SK-N-SH (cell line): ENCODE data around the gene FKBP7. TPM values are rescaled to one million over a fixed set of nuclear protein-coding genes. Genes with fewer than 3 reads are reported as not detected.
A peak's percentile ranks its signal among the peaks of the same experiment; 100 is the strongest.

Source experiments
- CTCF ChIA-PET: fragments of 300-600, 350-600 bp; formaldehyde crosslinking; extraction: SDS; loops from one replicate; lab custom pipeline; 2021; lab: Yijun Ruan, JAX
- POLR2A ChIA-PET: fragments of 350-600 bp; sonication (Branson Sonifier 250); formaldehyde crosslinking; extraction: SDS; loops from one replicate; lab custom pipeline; 2020; ENCODE audit warnings: antibody characterized with exemption, inconsistent platforms; lab: Yijun Ruan, JAX
- DNase-seq: peaks from one replicate; pipeline ENCODE4 v3.0.0; 2012
- H2AFZ ChIP-seq: fragments of 200-600 bp; sonication (generic); 2 replicates; pipeline ENCODE4 v1.8.1; 2016; ENCODE audit warnings: antibody characterized with exemption, mild to moderate bottlenecking, low read depth
- H3F3A ChIP-seq: fragments of 200-600 bp; sonication (generic); replicated peaks from 2 replicates; pipeline ENCODE3; 2016; ENCODE audit warnings: antibody characterized with exemption, mild to moderate bottlenecking; ENCODE audit not compliant: insufficient read depth
- H3K27ac ChIP-seq, 2 experiments: fragments of 200-500 bp in 1 of 2; fragments of 200-600 bp in 1 of 2; sonication (Bioruptor generic) in 1 of 2; sonication (generic), shearing (Covaris generic) in 1 of 2; 2 replicates each; pipeline versions ENCODE4 v1.5.1 to v1.6.1; 2014 to 2016; ENCODE audit warnings: low read depth in 2 of 2, inconsistent platforms in 1 of 2, low read length in 1 of 2, mild to moderate bottlenecking in 1 of 2, mixed read lengths in 1 of 2
- H3K27me3 ChIP-seq: fragments of 200-600 bp; sonication (generic), shearing (Covaris generic); 2 replicates; pipeline ENCODE4 v1.6.1; 2016; ENCODE audit warnings: mixed run types; ENCODE audit not compliant: insufficient read depth
- H3K36me3 ChIP-seq, 2 experiments: fragments of 200-500 bp in 1 of 2; fragments of 200-600 bp in 1 of 2; sonication (Bioruptor generic) in 1 of 2; sonication (generic) in 1 of 2; replicated peaks in 1 of 2; 2 replicates each; pipeline versions ENCODE3 to v1.5.1; 2014 to 2016; ENCODE audit warnings: low read length in 1 of 2, mild to moderate bottlenecking in 1 of 2; ENCODE audit not compliant: insufficient read depth in 2 of 2, control insufficient read depth in 1 of 2
- H3K4me1 ChIP-seq, 2 experiments: fragments of 200-500 bp in 1 of 2; fragments of 200-600 bp in 1 of 2; sonication (Bioruptor generic) in 1 of 2; sonication (generic), shearing (Covaris generic) in 1 of 2; 2 replicates each; pipeline versions ENCODE4 v1.5.1 to v1.6.1; 2014 to 2016; ENCODE audit warnings: low read depth in 1 of 2, low read length in 1 of 2, mixed run types in 1 of 2; ENCODE audit not compliant: insufficient read depth in 2 of 2, control insufficient read depth in 1 of 2
- H3K4me2 ChIP-seq: fragments of 200-600 bp; sonication (generic), shearing (Covaris generic); 2 replicates; pipeline ENCODE4 v1.6.1; 2017; ENCODE audit warnings: mixed run types
- H3K4me3 ChIP-seq, 2 experiments: fragments of 200-500 bp in 1 of 2; fragments of 200-600 bp in 1 of 2; sonication (Bioruptor generic) in 1 of 2; sonication (generic), shearing (Covaris generic) in 1 of 2; 2 replicates each; pipeline versions ENCODE4 v1.5.1 to v1.8.1; 2014 to 2016; ENCODE audit warnings: low read depth in 2 of 2, inconsistent platforms in 1 of 2, low read length in 1 of 2, mild to moderate bottlenecking in 1 of 2, mixed read lengths in 1 of 2, moderate library complexity in 1 of 2
- H3K79me2 ChIP-seq: fragments of 200-600 bp; sonication (generic); 2 replicates; pipeline ENCODE4 v1.8.1; 2017; ENCODE audit warnings: mild to moderate bottlenecking; ENCODE audit not compliant: insufficient read depth
- H3K9ac ChIP-seq: fragments of 200-600 bp; sonication (generic); 2 replicates; pipeline ENCODE4 v1.6.1; 2017; ENCODE audit warnings: mixed run types
- H3K9me2 ChIP-seq: fragments of 200-600 bp; sonication (generic); 2 replicates; pipeline ENCODE4 v1.6.1; 2017; ENCODE audit warnings: mixed run types
- H3K9me3 ChIP-seq: fragments of 200-600 bp; sonication (generic); 2 replicates; pipeline ENCODE4 v1.6.1; 2017; ENCODE audit warnings: mixed run types, mild to moderate bottlenecking, moderate library complexity
- H4K20me1 ChIP-seq: fragments of 200-600 bp; sonication (generic); 2 replicates; pipeline ENCODE4 v1.6.1; 2017; ENCODE audit warnings: mild to moderate bottlenecking, mixed run types; ENCODE audit not compliant: insufficient read depth
- EP300 ChIP-seq, 2 experiments: IDR thresholded peaks; 2 replicates each; pipeline versions ENCODE4 v1.4.0 to v1.6.1; 2012; ENCODE audit warnings: borderline replicate concordance in 1 of 2, low read depth in 1 of 2, low read length in 1 of 2
- GATA2 ChIP-seq: sonication (generic); formaldehyde crosslinking; IDR thresholded peaks from 2 replicates; pipeline ENCODE4 v1.5.0; 2020; ENCODE audit warnings: mild to moderate bottlenecking, missing genetic modification reagents
- MXI1 ChIP-seq: IDR thresholded peaks from 2 replicates; pipeline ENCODE4 v1.6.1; 2012; ENCODE audit warnings: mild to moderate bottlenecking, low read depth, low read length, improper control_type of control experiment
- NFIC ChIP-seq: IDR thresholded peaks from 2 replicates; pipeline ENCODE4 v1.4.0; 2012; ENCODE audit warnings: borderline replicate concordance
- NRF1 ChIP-seq: IDR thresholded peaks from 2 replicates; pipeline ENCODE4 v1.6.1; 2012; ENCODE audit warnings: low read depth, mild to moderate bottlenecking, low read length
- POLR2AphosphoS5 ChIP-seq: IDR thresholded peaks from 2 replicates; pipeline ENCODE4 v1.6.1; 2012; ENCODE audit warnings: low read depth, low read length
- RCOR1 ChIP-seq: fragments of 150-350 bp; IDR thresholded peaks from 2 replicates; pipeline ENCODE4 v1.6.1; 2017; ENCODE audit warnings: antibody characterized with exemption, low read length
- REST ChIP-seq: IDR thresholded peaks from 2 replicates; pipeline ENCODE4 v1.6.1; 2012; ENCODE audit warnings: mild to moderate bottlenecking, low read depth, low read length, moderate library complexity
- SIN3A ChIP-seq: IDR thresholded peaks from 2 replicates; pipeline ENCODE4 v1.6.1; 2012; ENCODE audit warnings: low read depth, mild to moderate bottlenecking, low read length, moderate library complexity, borderline replicate concordance
- SMC3 ChIP-seq: IDR thresholded peaks from 2 replicates; pipeline ENCODE4 v1.6.1; 2012; ENCODE audit warnings: low read depth, low read length, improper control_type of control experiment
- TAF1 ChIP-seq: IDR thresholded peaks from 2 replicates; pipeline ENCODE4 v1.6.1; 2012; ENCODE audit warnings: low read depth, mild to moderate bottlenecking, low read length, moderate library complexity, borderline replicate concordance
- WGBS: methylation state at CpG from one replicate; pipeline ENCODE4 v1.1.6; 2017; ENCODE audit warnings: low lambda C conversion rate; 5-methylcytosine and 5-hydroxymethylcytosine counted together
- polyA plus RNA-seq, 3 experiments: library from polyadenylated mRNA; depleted of rRNA; stranded (reverse); fragments of >200 nt; gene quantifications; 2 replicates each; pipeline ENCODE4 v1.2.3, GENCODE V29; 2012
- TF ChIP-seq, protein P1 (sequence below): IDR thresholded peaks from 2 replicates; pipeline ENCODE4 v1.4.0; 2012; ENCODE audit warnings: low read depth, borderline replicate concordance
- TF ChIP-seq, protein P2 (sequence below): IDR thresholded peaks from 2 replicates; pipeline ENCODE4 v1.4.0; 2012; ENCODE audit warnings: low read depth

Gene FKBP7
- polyA plus RNA-seq, 1 of the 3 experiments (the other 2 are of a cell fraction) = 35.6 TPM

- peak within 1 kb of the TSS; percentile 96 for H3K9ac ChIP-seq
- TF ChIP-seq MXI1 = peak; percentile 63
- peak; percentile 94 for TF ChIP-seq POLR2AphosphoS5
- TF ChIP-seq REST = 0 out of 2 replicates have a peak, but pooled peaks have one; percentile 56
- no peak for TF ChIP-seq NFIC
- TF ChIP-seq NRF1 = peak; percentile 34; the same call in 1 of the 2 replicates
- TF ChIP-seq, protein P1, sequence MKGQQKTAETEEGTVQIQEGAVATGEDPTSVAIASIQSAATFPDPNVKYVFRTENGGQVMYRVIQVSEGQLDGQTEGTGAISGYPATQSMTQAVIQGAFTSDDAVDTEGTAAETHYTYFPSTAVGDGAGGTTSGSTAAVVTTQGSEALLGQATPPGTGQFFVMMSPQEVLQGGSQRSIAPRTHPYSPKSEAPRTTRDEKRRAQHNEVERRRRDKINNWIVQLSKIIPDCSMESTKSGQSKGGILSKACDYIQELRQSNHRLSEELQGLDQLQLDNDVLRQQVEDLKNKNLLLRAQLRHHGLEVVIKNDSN = 0 out of 2 replicates have a peak, but pooled peaks have one; percentile 4
- TF ChIP-seq, protein P2, sequence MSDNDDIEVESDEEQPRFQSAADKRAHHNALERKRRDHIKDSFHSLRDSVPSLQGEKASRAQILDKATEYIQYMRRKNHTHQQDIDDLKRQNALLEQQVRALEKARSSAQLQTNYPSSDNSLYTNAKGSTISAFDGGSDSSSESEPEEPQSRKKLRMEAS = peak; percentile 82
- TF ChIP-seq TAF1 = peak; percentile 90
- no peak for TF ChIP-seq SMC3
- no peak for TF ChIP-seq GATA2
- TF ChIP-seq RCOR1 = peak; percentile 13; the same call in 1 of the 2 replicates
- TF ChIP-seq EP300 (IDR thresholded peaks at IDR 0.05; ENCODE audit: borderline replicate concordance in 1 of 2, low read depth in 1 of 2, low read length in 1 of 2) = 0 out of 4 replicates have a peak, but pooled peaks of 1 of the 2 experiments have one; percentile 22
- peak; percentile 31; the same call in 1 of the 2 replicates for TF ChIP-seq SIN3A
- peak within 1 kb of the TSS; percentile 91 to 98 for H3K27ac ChIP-seq
- H2AFZ ChIP-seq = peak within 1 kb of the TSS; percentile 98
- 5% methylated on average over 16 of the region's 76 CpGs for WGBS
- peaks cover 13 to 25% of the 10 kb centered on the region in 2 experiments for H3K36me3 ChIP-seq
- ChIA-PET POLR2A (interaction anchor here (0.6 to 1.8 kb wide), 13 partner anchors 9 to 333 kb away, joined by 3 to 22 read pairs (median 5); no protein-coding TSS in a partner anchor), CTCF (interaction anchor here (1.0 to 4.0 kb wide), 2 partner anchors 29 to 36 kb away, joined by 3 to 22 read pairs; no protein-coding TSS in a partner anchor)
- H3F3A ChIP-seq = peaks cover 7% of the 10 kb centered on the region
- peak within 1 kb of the TSS; percentile 97 to 100 for H3K4me3 ChIP-seq
- H3K79me2 ChIP-seq = peaks cover 43% of the 10 kb centered on the region
- no peaks in the 10 kb centered on the region for H3K9me3 ChIP-seq
- H3K9me2 ChIP-seq = no peaks in the 10 kb centered on the region
- H3K4me2 ChIP-seq = peak within 1 kb of the TSS; percentile 99
- peaks cover 0 to 22% of the 10 kb centered on the region in 2 experiments; a peak in 2 of 4 replicates for H3K4me1 ChIP-seq
- no peaks in the 10 kb centered on the region for H3K27me3 ChIP-seq
- peaks cover 21% of the 10 kb centered on the region for H4K20me1 ChIP-seq
- DNase-seq = peak; percentile 98
Observed at GRCh38 chr2:178450774-178451525, 27.4 kb downstream of the FKBP7 start, which contains the start of the genes PJVK and PRKRA. Gene PJVK (plus strand): TSS chr2:178451378. CDS start chr2:178453410, 2,032 bp downstream. Gene PRKRA (minus strand): TSS chr2:178451175. CDS start chr2:178451030, 145 bp downstream.
